SK-N-MC (cell line): Measurements from ENCODE around the gene SLC2A10.

Source experiments
- EZH2 ChIP-seq: fragments of 200-600 bp; sonication (generic); IDR thresholded peaks from one replicate; pipeline ENCODE4 v1.6.1; 2017; ENCODE audit warnings: antibody characterized with exemption
- FOXP2 ChIP-seq: optimal IDR thresholded peaks from 2 replicates; pipeline ENCODE3; 2011; ENCODE audit warnings: mild to moderate bottlenecking, moderate library complexity; ENCODE audit not compliant: insufficient read depth; ENCODE audit errors: extremely low read length, control extremely low read depth
- POLR2AphosphoS5 ChIP-seq: IDR thresholded peaks from 2 replicates; pipeline ENCODE4 v1.6.1; 2012; ENCODE audit warnings: mild to moderate bottlenecking, low read depth, low read length, borderline replicate concordance

DNA sequence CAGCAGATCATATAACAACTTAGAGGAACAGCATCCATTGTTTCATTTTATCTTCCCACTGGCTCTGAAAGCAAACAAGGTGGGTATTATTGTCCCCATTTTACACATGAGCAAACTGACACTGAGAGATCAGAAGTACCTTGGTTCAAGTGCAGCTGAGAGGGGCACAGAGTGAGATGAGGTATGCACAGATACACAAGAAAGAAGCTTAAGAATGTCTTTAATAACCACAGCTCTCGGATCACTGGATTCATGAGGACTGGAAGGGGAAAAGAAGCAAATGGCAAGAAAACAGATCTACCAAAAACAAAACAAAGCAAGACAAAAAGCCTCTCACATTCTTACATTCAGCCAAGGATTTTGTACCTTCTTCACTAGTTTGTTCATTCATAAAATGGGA, 10.6 kb downstream of the SLC2A10 start:
- no peak for TF ChIP-seq POLR2AphosphoS5
- TF ChIP-seq EZH2: no peak
- no peak for TF ChIP-seq FOXP2
